GM23338 (cell line): ENCODE measurements around the gene PLEKHN1. TPM values are rescaled to one million over a fixed set of nuclear protein-coding genes. Genes with fewer than 3 reads are reported as not detected.
A peak's percentile ranks its signal among the peaks of the same experiment; 100 is the strongest.

Experiments
- ATAC-seq: fragments of 200-7000 bp; cut with Tn5 transposase; 3 replicates; pipeline ENCODE4 v1.9.1; 2020
- DNase-seq: peaks from one replicate; pipeline ENCODE4 v3.0.0-alpha.2; 2015; ENCODE audit warnings: low spot score
- H2AFZ ChIP-seq: fragments of 200-600 bp; sonication (generic); 2 replicates; pipeline ENCODE4 v1.8.0; 2016; ENCODE audit warnings: antibody characterized with exemption, mild to moderate bottlenecking, moderate library complexity
- H3F3A ChIP-seq: fragments of 200-600 bp; sonication (generic); replicated peaks from 2 replicates; pipeline ENCODE4 v1.8.0; 2017; ENCODE audit warnings: antibody characterized with exemption, mixed run types, low read depth
- H3K27ac ChIP-seq: fragments of 200-600 bp; sonication (generic); 2 replicates; pipeline ENCODE4 v1.6.1; 2016; ENCODE audit warnings: low read depth
- H3K27me3 ChIP-seq: fragments of 200-600 bp; sonication (generic); 2 replicates; pipeline ENCODE4 v1.8.0; 2016; ENCODE audit warnings: mild to moderate bottlenecking, mixed run types, moderate library complexity; ENCODE audit not compliant: insufficient read depth
- H3K36me3 ChIP-seq: fragments of 200-600 bp; sonication (generic); 2 replicates; pipeline ENCODE4 v1.8.0; 2016; ENCODE audit warnings: mild to moderate bottlenecking; ENCODE audit not compliant: insufficient read depth
- H3K4me1 ChIP-seq: fragments of 200-600 bp; sonication (generic); 2 replicates; pipeline ENCODE4 v1.8.0; 2016; ENCODE audit warnings: mild to moderate bottlenecking, moderate library complexity; ENCODE audit not compliant: insufficient read depth
- H3K4me2 ChIP-seq: fragments of 200-600 bp; sonication (generic); 2 replicates; pipeline ENCODE4 v1.7.1; 2017; ENCODE audit warnings: mixed run types
- H3K4me3 ChIP-seq: fragments of 200-600 bp; sonication (generic); 2 replicates; pipeline ENCODE4 v1.6.1; 2016; ENCODE audit warnings: mixed run types
- H3K79me2 ChIP-seq: fragments of 200-600 bp; sonication (generic); replicated peaks from 2 replicates; pipeline ENCODE4 v1.8.0; 2017; ENCODE audit warnings: mild to moderate bottlenecking; ENCODE audit not compliant: insufficient read depth
- H3K9me2 ChIP-seq: fragments of 200-600 bp; sonication (generic); 2 replicates; pipeline ENCODE4 v1.8.0; 2017; ENCODE audit not compliant: insufficient read depth
- H4K20me1 ChIP-seq: fragments of 200-600 bp; sonication (generic); replicated peaks from 2 replicates; pipeline ENCODE4 v1.8.0; 2017; ENCODE audit warnings: mild to moderate bottlenecking; ENCODE audit not compliant: insufficient read depth
- H3K27ac Mint-ChIP-seq: 2 replicates; pipeline ENCODE4 v1.8.0; 2020; ENCODE audit warnings: inconsistent platforms, mild to moderate bottlenecking, moderate library complexity, mixed read lengths
- H3K27me3 Mint-ChIP-seq: 3 replicates; pipeline ENCODE4 v1.8.0; 2022; ENCODE audit warnings: low read depth, mild to moderate bottlenecking, moderate library complexity, mixed read lengths, inconsistent platforms; ENCODE audit not compliant: insufficient read depth, poor library complexity
- H3K36me3 Mint-ChIP-seq: 3 replicates; pipeline ENCODE4 v1.8.0; 2021; ENCODE audit warnings: low read depth, mild to moderate bottlenecking, inconsistent platforms, moderate library complexity, mixed read lengths
- H3K4me1 Mint-ChIP-seq: 3 replicates; pipeline ENCODE4 v1.8.0; 2020; ENCODE audit warnings: mild to moderate bottlenecking, inconsistent platforms, mixed read lengths
- H3K4me3 Mint-ChIP-seq: 3 replicates; pipeline ENCODE4 v1.8.0; 2021; ENCODE audit warnings: moderate library complexity, mild to moderate bottlenecking, inconsistent platforms, mixed read lengths
- H3K9me3 Mint-ChIP-seq: 3 replicates; pipeline ENCODE4 v1.8.0; 2020; ENCODE audit warnings: moderate library complexity, mild to moderate bottlenecking, inconsistent platforms, mixed read lengths
- CTCF ChIP-seq, 2 experiments: fragments of 200-600 bp in 1 of 2; sonication (generic) in 1 of 2; conservative IDR thresholded peaks; 2 replicates each; pipeline versions ENCODE4 v1.5.1 to v1.6.1; 2016 to 2017; ENCODE audit warnings: antibody characterized with exemption in 2 of 2, low read depth in 2 of 2, mild to moderate bottlenecking in 2 of 2, moderate library complexity in 1 of 2
- EZH2 ChIP-seq: fragments of 200-600 bp; sonication (generic); IDR thresholded peaks from one replicate; pipeline ENCODE4 v1.8.0; 2017; ENCODE audit warnings: antibody characterized with exemption, mild to moderate bottlenecking, low read depth; ENCODE audit not compliant: unreplicated experiment
- NANOG ChIP-seq: IDR thresholded peaks from 2 replicates; pipeline ENCODE4 v1.6.1; 2016; ENCODE audit warnings: antibody characterized with exemption, borderline replicate concordance
- POLR2AphosphoS5 ChIP-seq: IDR thresholded peaks from 2 replicates; pipeline ENCODE4 v1.6.1; 2016; ENCODE audit warnings: antibody characterized with exemption, low read depth
- REST ChIP-seq: IDR thresholded peaks from one replicate; pipeline ENCODE4 v1.6.1; 2018; ENCODE audit warnings: antibody characterized with exemption; ENCODE audit not compliant: unreplicated experiment
- STAT1 ChIP-seq: IDR thresholded peaks from one replicate; pipeline ENCODE4 v1.6.1; 2016; ENCODE audit warnings: antibody characterized with exemption; ENCODE audit not compliant: unreplicated experiment
- polyA plus RNA-seq: library from polyadenylated mRNA; unstranded; fragments of >200 nt; fragmentation: Nextera tagmentation; extraction: Ambion mirVana; gene quantifications from 2 replicates; pipeline ENCODE4 v1.2.1, GENCODE V29; 2016
- total RNA-seq: library from RNA; depleted of rRNA; stranded (reverse); fragments of >200 nt; shearing (Covaris generic); gene quantifications from 2 replicates; pipeline ENCODE4 v1.2.3, GENCODE V29; 2014

PLEKHN1 gene
- total and polyA plus RNA-seq, 2 experiments from 2014 or later: 1.4 to 3.3 TPM

- H3K9me3 Mint-ChIP-seq: no peaks in the 10 kb centered on the region; the same call in 2 of the 3 replicates
- no peaks in the 10 kb centered on the region for H3K36me3 Mint-ChIP-seq
- H3F3A ChIP-seq: no peaks in the 10 kb centered on the region
- H3K4me3 Mint-ChIP-seq: no peak overlapping the region
- ATAC-seq (peak; percentile 85), DNase-seq (peak; percentile 65)
- no peaks in the 10 kb centered on the region for H3K36me3 ChIP-seq
- H3K27ac ChIP-seq: no peak overlapping the region
- no peak overlapping the region for H3K4me3 ChIP-seq
- H3K79me2 ChIP-seq: no peaks in the 10 kb centered on the region
- H3K4me2 ChIP-seq: peak overlapping the region; percentile 71; the same call in 1 of the 2 replicates
- no peaks in the 10 kb centered on the region for H3K4me1 Mint-ChIP-seq
- H2AFZ ChIP-seq: no peak overlapping the region
- H3K9me2 ChIP-seq: no peaks in the 10 kb centered on the region
- TF ChIP-seq EZH2: no peak
- TF ChIP-seq CTCF (conservative IDR thresholded peaks at IDR 0.05; ENCODE audit: low read depth in 2 of 2): peak; percentile 64 to 88
- H3K27ac Mint-ChIP-seq: no peak overlapping the region
- no peaks in the 10 kb centered on the region for H3K4me1 ChIP-seq
- H3K27me3 ChIP-seq: peaks cover 50% of the 10 kb centered on the region
- peaks cover 52% of the 10 kb centered on the region for H3K27me3 Mint-ChIP-seq
- H4K20me1 ChIP-seq: no peaks in the 10 kb centered on the region
These were observed 17.7 kb downstream of the PLEKHN1 start for GRCh38 chr1:983798-984475.

DNA sequence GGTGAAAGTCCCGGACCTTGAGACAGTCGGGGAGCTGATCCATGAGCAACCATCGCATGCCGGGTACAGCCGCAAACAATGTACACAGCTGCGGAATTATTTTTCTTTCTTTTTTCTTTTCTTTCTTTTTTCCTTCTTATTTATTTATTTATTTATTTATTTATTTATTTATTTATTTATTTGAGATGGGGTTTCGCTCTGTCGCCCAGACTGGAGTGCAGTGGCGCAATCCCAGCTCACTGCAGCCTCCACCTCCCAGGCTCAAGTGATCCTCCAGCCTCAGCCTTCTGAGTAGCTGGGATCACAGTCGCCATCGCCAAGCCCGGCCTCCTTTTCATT, 18.2 kb downstream of the PLEKHN1 start:
- no peaks in the 10 kb centered on the region for H4K20me1 ChIP-seq
- peak overlapping the region; percentile 71; the same call in 1 of the 2 replicates for H3K4me2 ChIP-seq
- no peaks in the 10 kb centered on the region for H3K79me2 ChIP-seq
- Mint-ChIP-seq H3K4me3 (no peak overlapping the region), H3K4me1 (no peaks in the 10 kb centered on the region), H3K36me3 (no peaks in the 10 kb centered on the region), H3K27me3 (peaks cover 58% of the 10 kb centered on the region), H3K9me3 (no peaks in the 10 kb centered on the region; the same call in 2 of the 3 replicates), H3K27ac (no peak overlapping the region)
- H3K4me1 ChIP-seq: no peaks in the 10 kb centered on the region
- H3F3A ChIP-seq: no peaks in the 10 kb centered on the region
- DNase-seq (no peak), ATAC-seq (no peak)
- no peak overlapping the region for H2AFZ ChIP-seq
- no peaks in the 10 kb centered on the region for H3K9me2 ChIP-seq
- peaks cover 55% of the 10 kb centered on the region for H3K27me3 ChIP-seq
- TF ChIP-seq STAT1 (no peak), CTCF (conservative IDR thresholded peaks at IDR 0.05; ENCODE audit: low read depth in 2 of 2) (0 out of 4 replicates have a peak, but pooled peaks of 1 of the 2 experiments have one; percentile 12), POLR2AphosphoS5 (no peak)
- no peaks in the 10 kb centered on the region for H3K36me3 ChIP-seq
- no peak overlapping the region for H3K27ac ChIP-seq
- H3K4me3 ChIP-seq: no peak overlapping the region

DNA sequence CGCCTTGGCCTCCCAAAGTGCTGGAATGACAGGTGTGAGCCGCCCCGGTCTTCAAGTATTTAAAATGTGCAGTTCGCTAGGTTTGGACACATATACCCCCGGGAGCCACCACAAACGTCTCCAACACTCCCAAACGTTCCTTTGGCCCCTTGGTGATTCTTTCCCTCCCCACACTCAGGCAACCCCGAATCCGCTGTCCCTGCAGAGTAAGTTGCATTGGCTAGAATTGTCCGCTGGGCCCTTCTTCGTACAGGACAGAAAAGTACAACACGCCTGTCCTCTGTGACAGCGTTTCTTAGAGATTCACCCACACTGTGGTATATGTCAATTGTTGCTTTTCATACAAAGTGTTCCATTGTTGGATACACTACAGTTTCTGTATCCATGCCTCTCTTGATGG, 18.8 kb downstream of the PLEKHN1 start:
- H3K9me2 ChIP-seq: no peaks in the 10 kb centered on the region
- H3K4me2 ChIP-seq: no peak overlapping the region
- H3K36me3 ChIP-seq: no peaks in the 10 kb centered on the region
- no peaks in the 10 kb centered on the region for H3K79me2 ChIP-seq
- ATAC-seq (no peak), DNase-seq (no peak)
- Mint-ChIP-seq H3K36me3 (no peaks in the 10 kb centered on the region), H3K4me3 (no peak overlapping the region), H3K27me3 (peaks cover 63% of the 10 kb centered on the region), H3K27ac (no peak overlapping the region), H3K9me3 (no peaks in the 10 kb centered on the region; the same call in 2 of the 3 replicates), H3K4me1 (no peaks in the 10 kb centered on the region)
- no peak overlapping the region for H3K4me3 ChIP-seq
- peaks cover 62% of the 10 kb centered on the region for H3K27me3 ChIP-seq
- H2AFZ ChIP-seq: no peak overlapping the region
- no peaks in the 10 kb centered on the region for H4K20me1 ChIP-seq
- H3K4me1 ChIP-seq: no peaks in the 10 kb centered on the region
- H3K27ac ChIP-seq: no peak overlapping the region
- no peaks in the 10 kb centered on the region for H3F3A ChIP-seq
- TF ChIP-seq NANOG (no peak), REST (no peak)
